ENCODE measurements around the gene COLEC11.
A peak's percentile ranks its signal among the peaks of the same experiment; 100 is the strongest.
"Not testable (repeated sequence)": the region's sequence is repeated elsewhere in the genome, so short reads cannot be mapped to it uniquely, and the experiment has no call there.

COLEC11 gene

DNA sequence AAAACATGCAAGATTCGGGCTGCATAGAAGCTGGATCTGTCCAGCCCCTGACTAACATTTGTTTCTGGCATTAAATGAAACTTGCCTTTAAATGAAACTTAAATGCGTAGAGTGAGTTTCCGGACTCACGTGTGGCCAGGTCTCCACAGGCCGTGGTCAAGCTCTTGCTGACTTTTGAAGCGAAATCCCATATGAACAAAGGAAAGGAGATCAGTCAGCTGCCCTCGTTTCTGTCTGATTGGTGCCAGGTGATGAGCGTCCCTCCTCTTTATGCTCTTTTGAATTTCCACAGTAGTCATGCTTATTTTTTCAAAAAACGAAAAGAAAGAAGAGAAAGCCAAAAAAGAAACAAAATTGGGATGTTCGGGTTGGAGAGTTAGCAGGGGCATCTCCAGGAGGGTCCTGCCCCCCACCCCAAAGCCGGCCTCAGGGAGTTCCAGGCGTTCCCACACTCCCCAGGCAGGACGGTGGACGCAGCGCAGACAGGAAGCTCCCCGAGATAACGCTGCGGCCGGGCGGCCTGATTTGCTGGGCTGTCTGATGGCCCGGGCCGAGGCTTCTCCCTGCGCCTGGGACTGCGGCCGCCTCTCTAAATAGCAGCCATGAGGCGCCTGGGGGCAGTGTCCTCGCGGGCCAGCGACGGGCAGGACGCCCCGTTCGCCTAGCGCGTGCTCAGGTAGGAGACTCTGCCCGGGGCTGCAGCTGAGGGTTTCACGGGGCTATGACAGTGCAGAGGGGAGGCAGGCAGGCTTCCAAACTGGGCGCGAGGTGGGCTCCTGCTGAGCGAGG, at the start of gene COLEC11:
COLEC11 (plus strand) TSS at position 620 of the 789 bp plus-strand sequence. CDS start 9,229 bp downstream, outside the sequence.
- Histone ChIP-seq H3K27ac (ENCODE audit: low read length) (no peak within 1 kb of the TSS), H3K4me3 (ENCODE audit: low read length in 2 of 2) (peak within 1 kb of the TSS in 1 of 2 donors; percentile 35), H3K4me1 (ENCODE audit: control insufficient read depth, insufficient read depth, low read length) (no peaks in the 10 kb centered on the region), H3K9ac (ENCODE audit: low read length in 2 of 2) (no peak within 1 kb of the TSS), H3K36me3 (ENCODE audit: control insufficient read depth in 2 of 2, insufficient read depth in 2 of 2, low read length in 2 of 2) (no peaks in the 10 kb centered on the region), H3K27me3 (ENCODE audit: control insufficient read depth in 1 of 2, insufficient read depth in 2 of 2, low read length in 2 of 2) (no peaks in the 10 kb centered on the region), H3K9me3 (ENCODE audit: control insufficient read depth in 2 of 2, low read length in 2 of 2) (no peaks in the 10 kb centered on the region)

DNA sequence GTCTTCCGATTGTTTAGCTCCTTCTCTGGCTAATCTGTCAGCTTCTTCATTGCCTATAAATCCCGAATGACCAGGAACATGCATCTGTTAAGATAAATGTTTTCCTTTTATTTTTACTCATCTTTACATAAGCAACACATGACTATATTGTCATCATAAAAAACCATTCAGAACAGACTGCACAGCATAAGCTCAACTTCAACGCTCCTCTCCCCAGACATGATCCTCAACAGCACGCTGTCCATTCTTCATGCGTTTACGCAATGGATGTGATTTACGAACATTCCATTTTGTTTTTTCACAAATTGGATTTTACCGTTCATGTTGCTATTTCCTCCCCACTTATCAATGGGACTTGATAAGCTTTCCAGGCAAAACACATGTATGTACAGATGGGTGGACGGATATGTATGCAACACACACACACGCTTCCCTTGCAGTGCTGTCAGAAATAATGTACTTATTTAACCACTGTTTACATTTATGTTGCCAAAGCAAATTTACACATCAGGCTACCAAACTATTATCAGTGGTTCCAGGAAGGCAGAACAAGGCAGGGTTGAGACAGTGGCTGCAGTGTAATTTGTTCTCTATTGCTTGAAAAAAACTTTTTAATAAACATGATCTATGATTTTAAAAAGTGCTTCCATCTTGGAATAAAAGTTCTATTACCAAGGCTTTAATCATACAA, 49.0 kb upstream of the COLEC11 start:
- no peak overlapping the region for H3K4me3 ChIP-seq (ENCODE audit: low read length in 2 of 2)
- peaks cover 62 to 68% of the 10 kb centered on the region in 2 donors for H3K36me3 ChIP-seq (ENCODE audit: control insufficient read depth in 2 of 2, insufficient read depth in 2 of 2, low read length in 2 of 2)
- H3K9me3 ChIP-seq (ENCODE audit: control insufficient read depth in 2 of 2, low read length in 2 of 2), result no peaks in the 10 kb centered on the region
- no peak overlapping the region for H3K27ac ChIP-seq (ENCODE audit: low read length)
- H3K4me1 ChIP-seq (ENCODE audit: control insufficient read depth, insufficient read depth, low read length), result no peaks in the 10 kb centered on the region
- no peak overlapping the region for H3K9ac ChIP-seq (ENCODE audit: low read length in 2 of 2)
- H3K27me3 ChIP-seq (ENCODE audit: control insufficient read depth in 1 of 2, insufficient read depth in 2 of 2, low read length in 2 of 2), result no peaks in the 10 kb centered on the region

DNA sequence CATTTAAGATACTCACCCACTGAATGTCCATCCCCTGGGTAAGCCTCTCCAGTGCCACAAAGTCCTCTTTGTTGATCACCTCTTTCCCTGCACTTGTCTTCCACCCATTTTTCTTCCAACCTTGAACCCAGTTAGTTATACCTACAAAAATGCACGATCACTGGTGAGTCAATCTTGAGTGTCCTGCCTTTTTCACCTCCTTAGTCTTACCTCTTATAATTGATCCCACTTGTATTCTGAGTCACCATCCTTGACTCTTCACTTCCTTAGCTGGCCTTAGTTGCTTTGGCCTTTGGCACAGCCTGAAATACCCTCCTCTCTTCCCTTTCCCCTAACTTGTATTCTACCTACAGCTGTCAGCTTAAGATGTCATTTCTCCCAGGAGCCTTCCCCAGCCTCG, 47.0 kb upstream of the COLEC11 start:
- Histone ChIP-seq H3K4me3 (ENCODE audit: low read length in 2 of 2) (no peak overlapping the region), H3K9me3 (ENCODE audit: control insufficient read depth in 2 of 2, low read length in 2 of 2) (no peaks in the 10 kb centered on the region), H3K27ac (ENCODE audit: low read length) (no peak overlapping the region), H3K27me3 (ENCODE audit: control insufficient read depth in 1 of 2, insufficient read depth in 2 of 2, low read length in 2 of 2) (no peaks in the 10 kb centered on the region), H3K4me1 (ENCODE audit: control insufficient read depth, insufficient read depth, low read length) (no peaks in the 10 kb centered on the region), H3K36me3 (ENCODE audit: control insufficient read depth in 2 of 2, insufficient read depth in 2 of 2, low read length in 2 of 2) (peaks cover 54 to 69% of the 10 kb centered on the region in 2 donors), H3K9ac (ENCODE audit: low read length in 2 of 2) (no peak overlapping the region)

DNA sequence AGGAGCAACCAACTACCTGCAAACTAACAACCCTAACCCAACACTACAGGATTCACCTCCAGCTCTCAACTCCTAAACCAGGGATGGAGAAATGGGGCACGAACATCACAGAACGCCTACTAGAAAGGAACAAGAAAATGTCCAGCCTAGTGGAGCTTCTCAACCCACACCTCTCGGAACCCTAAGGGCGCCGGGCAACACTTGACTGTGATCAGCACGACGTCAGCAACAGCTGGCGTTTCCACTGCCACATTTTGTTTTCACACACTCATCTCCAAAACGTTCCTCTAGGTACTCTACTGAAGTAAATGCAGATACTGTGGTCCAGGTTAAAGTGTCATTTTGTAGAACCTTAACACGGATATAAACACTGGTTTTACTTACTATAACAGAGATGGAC, 41.0 kb upstream of the COLEC11 start:
- no peak overlapping the region for H3K27ac ChIP-seq (ENCODE audit: low read length)
- H3K9ac ChIP-seq (ENCODE audit: low read length in 2 of 2), result no peak overlapping the region
- peaks cover 9% of the 10 kb centered on the region for H3K4me1 ChIP-seq (ENCODE audit: control insufficient read depth, insufficient read depth, low read length)
- no peak overlapping the region for H3K4me3 ChIP-seq (ENCODE audit: low read length in 2 of 2)
- H3K9me3 ChIP-seq (ENCODE audit: control insufficient read depth in 2 of 2, low read length in 2 of 2), result no peaks in the 10 kb centered on the region
- no peaks in the 10 kb centered on the region for H3K27me3 ChIP-seq (ENCODE audit: control insufficient read depth in 1 of 2, insufficient read depth in 2 of 2, low read length in 2 of 2)
- peaks cover 40 to 43% of the 10 kb centered on the region in 2 donors for H3K36me3 ChIP-seq (ENCODE audit: control insufficient read depth in 2 of 2, insufficient read depth in 2 of 2, low read length in 2 of 2)

DNA sequence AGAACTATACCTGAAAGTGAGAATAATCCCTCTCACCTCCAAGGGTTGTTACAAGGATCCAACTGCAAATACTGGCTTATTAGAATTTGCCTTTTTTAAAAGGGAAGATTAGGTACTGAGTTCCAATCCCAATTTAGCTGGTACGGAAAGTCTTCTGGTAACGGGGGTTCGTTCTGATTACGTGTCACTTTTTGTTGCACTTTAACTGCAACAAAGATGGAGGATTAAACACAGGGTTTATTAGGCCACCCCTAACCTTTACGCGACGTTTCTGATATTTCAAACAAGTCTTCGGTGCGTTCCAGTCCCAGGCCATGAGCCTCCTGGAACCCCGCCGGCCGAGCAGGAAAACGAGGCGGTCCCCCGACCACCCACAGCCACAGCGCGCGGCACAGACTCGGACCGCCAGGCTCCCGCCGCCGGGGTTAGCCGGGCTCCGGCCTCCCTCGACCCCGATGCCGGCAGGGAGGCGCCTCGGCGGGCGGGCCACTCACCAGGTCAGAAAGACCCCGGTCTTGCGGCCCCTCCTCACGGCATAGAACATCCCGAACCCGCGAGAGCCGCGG, 37.2 kb upstream of the COLEC11 start:
- peaks cover 16 to 18% of the 10 kb centered on the region in 2 donors for H3K36me3 ChIP-seq (ENCODE audit: control insufficient read depth in 2 of 2, insufficient read depth in 2 of 2, low read length in 2 of 2)
- no peaks in the 10 kb centered on the region for H3K9me3 ChIP-seq (ENCODE audit: control insufficient read depth in 2 of 2, low read length in 2 of 2)
- peak overlapping the region; percentile 76 to 78 for H3K4me3 ChIP-seq (ENCODE audit: low read length in 2 of 2)
- peaks cover 9% of the 10 kb centered on the region for H3K4me1 ChIP-seq (ENCODE audit: control insufficient read depth, insufficient read depth, low read length)
- no peaks in the 10 kb centered on the region for H3K27me3 ChIP-seq (ENCODE audit: control insufficient read depth in 1 of 2, insufficient read depth in 2 of 2, low read length in 2 of 2)
- peak overlapping the region; percentile 92 to 94 for H3K9ac ChIP-seq (ENCODE audit: low read length in 2 of 2)
- peak overlapping the region; percentile 89 for H3K27ac ChIP-seq (ENCODE audit: low read length)

DNA sequence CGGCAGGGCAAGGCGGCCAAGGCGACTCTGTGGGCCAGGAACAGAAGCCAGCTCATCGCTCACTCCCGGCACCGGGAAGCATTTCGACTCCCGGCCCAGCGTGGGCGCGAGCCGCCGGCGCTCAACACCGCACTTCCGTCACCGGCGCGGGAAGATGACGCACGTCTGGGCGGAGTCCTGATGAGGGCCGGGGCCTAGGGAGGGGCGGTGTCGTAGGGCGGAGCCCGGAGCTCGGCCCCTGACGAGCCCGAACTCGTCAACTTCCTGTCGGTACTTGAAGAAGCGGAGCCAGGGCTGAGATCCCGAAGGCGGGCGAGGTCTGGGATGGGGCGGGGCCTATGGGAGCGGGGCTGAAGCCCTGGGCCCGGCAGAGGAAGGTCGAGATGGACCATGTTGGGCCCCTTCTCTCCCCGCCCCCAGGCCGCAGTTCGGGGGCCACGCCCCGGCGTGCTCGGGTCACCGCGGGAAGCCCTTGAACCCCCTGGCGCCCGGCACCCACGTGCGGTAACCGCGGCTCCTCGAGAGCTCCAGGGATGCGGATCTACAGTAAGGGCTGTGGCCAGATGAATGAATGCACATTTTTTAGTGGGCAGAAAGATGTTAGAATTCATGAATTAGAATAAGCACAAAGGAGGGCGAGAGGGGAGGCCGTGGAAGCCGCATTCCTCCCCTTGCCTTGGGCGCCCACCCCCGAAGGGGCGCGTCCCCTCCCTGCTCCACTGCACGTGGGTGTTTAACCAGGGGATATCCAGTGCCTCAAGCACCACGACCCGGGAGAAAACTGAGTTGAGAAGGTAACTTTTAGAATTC, 36.5 kb upstream of the COLEC11 start, which contains the start of gene RNASEH1:
RNASEH1 (minus strand) TSS at position 129 of the 810 bp plus-strand sequence; CDS start at position 56, 73 bp downstream.
- H3K9me3 ChIP-seq (ENCODE audit: control insufficient read depth in 2 of 2, low read length in 2 of 2), result no peaks in the 10 kb centered on the region
- peak within 1 kb of the TSS; percentile 89 for H3K27ac ChIP-seq (ENCODE audit: low read length)
- peak within 1 kb of the TSS; percentile 76 to 78 for H3K4me3 ChIP-seq (ENCODE audit: low read length in 2 of 2)
- H3K9ac ChIP-seq (ENCODE audit: low read length in 2 of 2), result peak within 1 kb of the TSS; percentile 92 to 94
- peaks cover 9% of the 10 kb centered on the region for H3K4me1 ChIP-seq (ENCODE audit: control insufficient read depth, insufficient read depth, low read length)
- no peaks in the 10 kb centered on the region for H3K27me3 ChIP-seq (ENCODE audit: control insufficient read depth in 1 of 2, insufficient read depth in 2 of 2, low read length in 2 of 2)
- peaks cover 16 to 18% of the 10 kb centered on the region in 2 donors for H3K36me3 ChIP-seq (ENCODE audit: control insufficient read depth in 2 of 2, insufficient read depth in 2 of 2, low read length in 2 of 2)

DNA sequence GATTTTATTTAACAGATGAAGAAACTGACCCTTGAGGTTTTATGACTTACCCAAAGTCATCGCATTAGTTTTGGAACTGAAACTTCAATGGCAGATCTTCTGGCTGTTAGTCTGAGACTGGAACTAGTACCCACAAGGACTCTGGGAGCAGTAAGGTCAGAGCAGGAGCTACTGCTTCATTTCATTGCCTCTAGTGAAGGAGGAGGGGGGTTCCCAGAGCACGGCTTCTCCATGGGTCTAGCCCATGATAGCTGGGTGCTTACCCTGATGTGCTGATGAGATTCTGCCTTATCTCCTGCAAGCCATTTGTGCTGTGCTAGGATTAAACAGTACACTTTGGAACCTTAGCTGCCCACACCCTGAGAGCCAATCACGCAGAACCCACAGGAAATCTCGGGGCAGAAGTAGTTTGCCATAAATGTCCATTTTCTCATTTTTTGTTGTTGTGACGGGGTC, 31.4 kb upstream of the COLEC11 start:
- Histone ChIP-seq H3K9me3 (ENCODE audit: control insufficient read depth in 2 of 2, low read length in 2 of 2) (no peaks in the 10 kb centered on the region), H3K9ac (ENCODE audit: low read length in 2 of 2) (no peak overlapping the region), H3K27me3 (ENCODE audit: control insufficient read depth in 1 of 2, insufficient read depth in 2 of 2, low read length in 2 of 2) (no peaks in the 10 kb centered on the region), H3K4me3 (ENCODE audit: low read length in 2 of 2) (no peak overlapping the region), H3K4me1 (ENCODE audit: control insufficient read depth, insufficient read depth, low read length) (peaks cover 2% of the 10 kb centered on the region), H3K27ac (ENCODE audit: low read length) (no peak overlapping the region), H3K36me3 (ENCODE audit: control insufficient read depth in 2 of 2, insufficient read depth in 2 of 2, low read length in 2 of 2) (no peaks in the 10 kb centered on the region)

DNA sequence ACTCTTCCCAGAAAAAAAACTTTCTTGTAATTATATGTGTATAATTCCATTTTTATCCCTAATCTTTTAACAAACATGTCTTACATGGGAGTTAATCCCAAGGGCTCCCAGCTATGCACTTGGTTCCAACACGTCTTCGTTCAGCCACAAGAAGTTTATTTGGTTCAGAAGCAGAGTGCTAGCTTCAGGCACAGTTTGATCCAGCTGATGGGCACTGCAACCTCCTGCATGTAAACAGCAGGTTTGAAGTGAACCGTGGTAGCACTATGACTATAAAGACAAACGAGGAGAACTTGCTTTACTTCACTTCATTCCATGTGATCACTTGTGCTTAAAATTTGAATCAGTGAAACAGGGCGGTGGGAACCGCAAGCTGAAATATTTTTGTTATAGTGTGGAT, 29.8 kb upstream of the COLEC11 start:
- no peak overlapping the region for H3K27ac ChIP-seq (ENCODE audit: low read length)
- no peak overlapping the region for H3K9ac ChIP-seq (ENCODE audit: low read length in 2 of 2)
- no peaks in the 10 kb centered on the region for H3K27me3 ChIP-seq (ENCODE audit: control insufficient read depth in 1 of 2, insufficient read depth in 2 of 2, low read length in 2 of 2)
- no peaks in the 10 kb centered on the region for H3K36me3 ChIP-seq (ENCODE audit: control insufficient read depth in 2 of 2, insufficient read depth in 2 of 2, low read length in 2 of 2)
- no peaks in the 10 kb centered on the region for H3K4me1 ChIP-seq (ENCODE audit: control insufficient read depth, insufficient read depth, low read length)
- H3K4me3 ChIP-seq (ENCODE audit: low read length in 2 of 2), result no peak overlapping the region
- no peaks in the 10 kb centered on the region for H3K9me3 ChIP-seq (ENCODE audit: control insufficient read depth in 2 of 2, low read length in 2 of 2)

DNA sequence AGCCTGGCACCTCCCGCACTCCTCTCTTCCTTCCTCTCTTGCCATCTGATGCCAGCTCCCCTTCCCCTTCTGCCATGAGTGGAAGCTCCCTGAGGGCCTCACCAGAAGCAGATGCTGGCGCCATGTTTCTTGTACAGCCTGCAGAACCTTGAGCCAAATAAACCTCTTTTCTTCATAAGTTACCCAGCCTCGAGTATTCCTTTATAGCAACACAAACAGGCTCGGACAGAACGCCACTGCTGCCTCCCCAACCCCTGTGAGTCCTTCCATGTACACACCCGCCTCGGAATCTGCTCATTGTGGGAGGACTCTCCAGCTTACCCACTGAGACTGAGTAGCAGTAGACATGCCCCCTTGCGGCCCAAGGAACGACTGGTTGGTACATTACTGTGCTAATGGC, 28.1 kb upstream of the COLEC11 start:
- Histone ChIP-seq H3K4me1 (ENCODE audit: control insufficient read depth, insufficient read depth, low read length) (no peaks in the 10 kb centered on the region), H3K36me3 (ENCODE audit: control insufficient read depth in 2 of 2, insufficient read depth in 2 of 2, low read length in 2 of 2) (no peaks in the 10 kb centered on the region), H3K9me3 (ENCODE audit: control insufficient read depth in 2 of 2, low read length in 2 of 2) (no peaks in the 10 kb centered on the region), H3K4me3 (ENCODE audit: low read length in 2 of 2) (no peak overlapping the region), H3K27ac (ENCODE audit: low read length) (no peak overlapping the region), H3K27me3 (ENCODE audit: control insufficient read depth in 1 of 2, insufficient read depth in 2 of 2, low read length in 2 of 2) (no peaks in the 10 kb centered on the region), H3K9ac (ENCODE audit: low read length in 2 of 2) (no peak overlapping the region)

DNA sequence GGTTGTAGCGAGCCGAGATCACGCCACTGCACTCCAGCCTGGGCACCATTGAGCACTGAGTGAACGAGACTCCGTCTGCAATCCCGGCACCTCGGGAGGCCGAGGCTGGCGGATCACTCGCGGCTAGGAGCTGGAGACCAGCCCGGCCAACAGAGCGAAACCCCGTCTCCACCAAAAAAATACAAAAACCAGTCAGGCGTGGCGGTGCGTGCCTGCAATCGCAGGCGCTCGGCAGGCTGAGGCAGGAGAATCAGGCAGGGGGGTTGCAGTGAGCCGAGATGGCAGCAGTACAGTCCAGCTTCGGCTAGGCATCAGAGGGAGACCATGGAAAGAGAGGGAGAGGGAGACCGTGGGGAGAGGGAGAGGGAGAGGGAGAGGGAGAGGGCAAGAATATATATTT, 25.3 kb upstream of the COLEC11 start:
- not testable (repeated sequence) for H3K27me3 ChIP-seq (ENCODE audit: control insufficient read depth in 1 of 2, insufficient read depth in 2 of 2, low read length in 2 of 2)

More for the DNA sequence above, 25.3 kb upstream of the COLEC11 start:
- not testable (repeated sequence) for H3K9ac ChIP-seq (ENCODE audit: low read length in 2 of 2); H3K4me3 ChIP-seq (ENCODE audit: low read length in 2 of 2); H3K27ac ChIP-seq (ENCODE audit: low read length); H3K9me3 ChIP-seq (ENCODE audit: control insufficient read depth in 2 of 2, low read length in 2 of 2); H3K4me1 ChIP-seq (ENCODE audit: control insufficient read depth, insufficient read depth, low read length); H3K36me3 ChIP-seq (ENCODE audit: control insufficient read depth in 2 of 2, insufficient read depth in 2 of 2, low read length in 2 of 2)
